Panc1 (cell line): ENCODE data around the gene GUSB. TPM values are rescaled to one million over a fixed set of nuclear protein-coding genes. Genes with fewer than 3 reads are reported as not detected.

Experiments
- ATAC-seq: fragments of 200-7000 bp; cut with Tn5 transposase; 2 replicates; pipeline ENCODE4 v1.9.1; 2020; ENCODE audit warnings: mild to moderate bottlenecking, moderate library complexity
- BruUV-seq: library from RNA; stranded (reverse); fragments of 400-500 nt; replicated peaks from 2 replicates; lab custom pipeline; 2021; lab: Mats Ljungman, UMichigan
- CTCF ChIA-PET: fragments of 300-600 bp; sonication (Branson Sonifier 250); formaldehyde crosslinking; loops from one replicate; lab custom pipeline; 2022; ENCODE audit warnings: antibody characterized with exemption; lab: Charles Lee
- POLR2A ChIA-PET: fragments of 300-600 bp; sonication (Branson Sonifier 250); formaldehyde crosslinking; loops from one replicate; lab custom pipeline; 2022; ENCODE audit warnings: antibody characterized with exemption; lab: Charles Lee
- DNase-seq: peaks from one replicate; pipeline ENCODE4 v3.0.0-alpha.2; 2010; ENCODE audit warnings: low read depth, low spot score
- H3K27ac ChIP-seq: 2 replicates; pipeline ENCODE4 v1.5.1; 2011; ENCODE audit warnings: mild to moderate bottlenecking, low read length, inconsistent platforms
- H3K27me3 ChIP-seq: fragments of 200-500 bp; sonication (Bioruptor generic); 2 replicates; pipeline ENCODE4 v1.6.0; 2014; ENCODE audit warnings: low read length, inconsistent platforms; ENCODE audit not compliant: control insufficient read depth, insufficient read depth
- H3K36me3 ChIP-seq: fragments of 200-500 bp; sonication (Bioruptor generic); 2 replicates; pipeline ENCODE4 v1.5.1; 2014; ENCODE audit warnings: inconsistent platforms, mild to moderate bottlenecking, low read length, moderate library complexity; ENCODE audit not compliant: control insufficient read depth, insufficient read depth
- H3K4me1 ChIP-seq: 2 replicates; pipeline ENCODE4 v1.5.1; 2011; ENCODE audit warnings: inconsistent platforms, mild to moderate bottlenecking, low read length, moderate library complexity; ENCODE audit not compliant: control insufficient read depth, insufficient read depth
- H3K4me3 ChIP-seq, 2 experiments: 2 replicates each; pipeline ENCODE4 v1.5.1; 2011 to 2012; ENCODE audit warnings: low read depth in 2 of 2, low read length in 2 of 2, mild to moderate bottlenecking in 2 of 2, inconsistent platforms in 1 of 2, moderate library complexity in 1 of 2
- H3K9me3 ChIP-seq: fragments of 200-500 bp; sonication (Bioruptor generic); 2 replicates; pipeline ENCODE4 v1.5.1; 2014; ENCODE audit warnings: low read depth, mild to moderate bottlenecking, inconsistent platforms, low read length, moderate library complexity; ENCODE audit not compliant: control insufficient read depth, insufficient read depth
- POLR2AphosphoS5 ChIP-seq: IDR thresholded peaks from 2 replicates; pipeline ENCODE4 v1.6.1; 2012; ENCODE audit warnings: mild to moderate bottlenecking, low read depth, low read length, moderate library complexity
- SIN3A ChIP-seq: IDR thresholded peaks from 2 replicates; pipeline ENCODE4 v1.6.1; 2012; ENCODE audit warnings: low read depth, mild to moderate bottlenecking, low read length, moderate library complexity, borderline replicate concordance; ENCODE audit not compliant: insufficient read depth
- TCF7L2 ChIP-seq: IDR thresholded peaks from 2 replicates; pipeline ENCODE4 v1.6.1; 2011; ENCODE audit warnings: mild to moderate bottlenecking, low read depth, low read length, inconsistent platforms
- in situ Hi-C: cut with HindIII; loops from 2 replicates; pipeline ENCODE4 v1.10.0; 2016; ENCODE audit warnings: low sequenced_read_pairs, low pct_unique_long_range_greater_than_20kb
- intact Hi-C: fragments of 100-400 bp; cut with micrococcal nuclease; formaldehyde crosslinking; loops from one replicate; pipeline ENCODE4 v1.10.0; 2022; ENCODE audit not compliant: unreplicated experiment
- total RNA-seq: library from RNA; stranded (reverse); gene quantifications from one replicate; pipeline ENCODE4 v1.2.1, GENCODE V29; 2021; ENCODE audit not compliant: unreplicated experiment
- TF ChIP-seq, protein P1 (sequence below), 2 experiments: IDR thresholded peaks; 2 replicates each; pipeline ENCODE4 v1.6.1; 2011 to 2012; ENCODE audit warnings: low read depth in 2 of 2, control low read depth in 1 of 2, low read length in 1 of 2, mild to moderate bottlenecking in 1 of 2, moderate library complexity in 1 of 2; ENCODE audit not compliant: insufficient read depth in 1 of 2
- TF ChIP-seq, protein P2 (sequence below): fragments of 450-650 bp; IDR thresholded peaks from 2 replicates; pipeline ENCODE4 v1.5.1; 2017; ENCODE audit warnings: mild to moderate bottlenecking

GUSB gene
- total RNA-seq, 1 experiment from 2014 or later, result 47.4 TPM

- H3K4me3 ChIP-seq, result no peak overlapping the region
- H3K27ac ChIP-seq, result no peak overlapping the region
- in situ Hi-C loops (no loop called here), intact Hi-C loops (no loop called here)
- ATAC-seq (no peak), DNase-seq (no peak)
- no peaks in the 10 kb centered on the region for H3K9me3 ChIP-seq
- TF ChIP-seq, protein P1, sequence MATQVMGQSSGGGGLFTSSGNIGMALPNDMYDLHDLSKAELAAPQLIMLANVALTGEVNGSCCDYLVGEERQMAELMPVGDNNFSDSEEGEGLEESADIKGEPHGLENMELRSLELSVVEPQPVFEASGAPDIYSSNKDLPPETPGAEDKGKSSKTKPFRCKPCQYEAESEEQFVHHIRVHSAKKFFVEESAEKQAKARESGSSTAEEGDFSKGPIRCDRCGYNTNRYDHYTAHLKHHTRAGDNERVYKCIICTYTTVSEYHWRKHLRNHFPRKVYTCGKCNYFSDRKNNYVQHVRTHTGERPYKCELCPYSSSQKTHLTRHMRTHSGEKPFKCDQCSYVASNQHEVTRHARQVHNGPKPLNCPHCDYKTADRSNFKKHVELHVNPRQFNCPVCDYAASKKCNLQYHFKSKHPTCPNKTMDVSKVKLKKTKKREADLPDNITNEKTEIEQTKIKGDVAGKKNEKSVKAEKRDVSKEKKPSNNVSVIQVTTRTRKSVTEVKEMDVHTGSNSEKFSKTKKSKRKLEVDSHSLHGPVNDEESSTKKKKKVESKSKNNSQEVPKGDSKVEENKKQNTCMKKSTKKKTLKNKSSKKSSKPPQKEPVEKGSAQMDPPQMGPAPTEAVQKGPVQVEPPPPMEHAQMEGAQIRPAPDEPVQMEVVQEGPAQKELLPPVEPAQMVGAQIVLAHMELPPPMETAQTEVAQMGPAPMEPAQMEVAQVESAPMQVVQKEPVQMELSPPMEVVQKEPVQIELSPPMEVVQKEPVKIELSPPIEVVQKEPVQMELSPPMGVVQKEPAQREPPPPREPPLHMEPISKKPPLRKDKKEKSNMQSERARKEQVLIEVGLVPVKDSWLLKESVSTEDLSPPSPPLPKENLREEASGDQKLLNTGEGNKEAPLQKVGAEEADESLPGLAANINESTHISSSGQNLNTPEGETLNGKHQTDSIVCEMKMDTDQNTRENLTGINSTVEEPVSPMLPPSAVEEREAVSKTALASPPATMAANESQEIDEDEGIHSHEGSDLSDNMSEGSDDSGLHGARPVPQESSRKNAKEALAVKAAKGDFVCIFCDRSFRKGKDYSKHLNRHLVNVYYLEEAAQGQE (IDR thresholded peaks at IDR 0.05; ENCODE audit: insufficient read depth in 1 of 2, low read depth in 2 of 2, low read length in 1 of 2), result no peak
- TF ChIP-seq SIN3A, result no peak
- BruUV-seq, result no TSS peak
- ChIA-PET CTCF (interaction anchor here (0.6 kb wide), 1 partner anchor 33 kb away, joined by 3 read pairs; no protein-coding TSS in a partner anchor), POLR2A (no interaction called here)
- H3K27me3 ChIP-seq, result no peaks in the 10 kb centered on the region
- no peaks in the 10 kb centered on the region for H3K36me3 ChIP-seq
- H3K4me1 ChIP-seq, result peaks cover 10% of the 10 kb centered on the region
Observed at GRCh38 chr7:65983965-65984658, 2.1 kb upstream of the GUSB start.

DNA sequence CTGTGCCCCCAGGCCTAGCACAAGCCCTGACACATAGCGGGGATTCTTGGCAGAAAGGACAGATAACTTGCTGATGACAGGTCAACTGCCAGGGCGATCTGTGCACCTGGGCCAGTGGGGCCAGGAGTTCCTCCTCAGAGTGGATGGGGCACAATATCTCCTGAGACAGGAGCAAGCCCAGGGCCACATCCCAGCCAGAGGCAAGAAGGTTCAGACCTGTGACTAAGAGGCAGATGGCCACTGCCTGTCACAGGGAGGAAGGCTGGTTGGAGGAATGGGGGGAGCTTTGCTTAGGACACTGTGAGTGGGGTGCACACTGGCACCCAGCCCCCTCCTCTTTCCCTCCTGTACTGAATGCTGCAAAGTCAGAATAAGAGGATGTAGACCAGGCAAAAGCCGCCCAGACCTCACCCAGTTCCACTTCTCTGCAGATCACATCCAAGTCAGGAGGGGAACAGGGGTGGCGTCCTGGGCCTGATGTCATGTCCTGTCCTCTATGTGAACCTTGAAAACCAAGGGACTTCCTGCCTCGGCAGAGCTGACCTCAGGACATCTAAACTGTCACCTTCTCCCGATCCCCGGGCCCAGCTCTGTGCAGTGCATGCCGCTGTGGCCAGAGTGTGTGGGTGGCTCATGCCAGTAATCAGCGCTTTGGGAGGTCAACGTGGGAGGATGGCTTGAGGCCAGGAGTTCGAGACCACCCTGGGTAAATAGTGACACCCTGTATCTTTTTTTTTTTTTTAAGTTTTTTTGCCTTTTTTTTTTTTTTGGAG lies 1.3 kb downstream of the GUSB start:
- ChIA-PET CTCF (no interaction called here), POLR2A (interaction anchor here (0.6 to 0.7 kb wide), 3 partner anchors 29 to 759 kb away, joined by 6 to 13 read pairs (median 11); no protein-coding TSS in a partner anchor)
- intact Hi-C loops, result no loop called here
- Histone ChIP-seq H3K4me1 (peaks cover 10% of the 10 kb centered on the region), H3K27me3 (no peaks in the 10 kb centered on the region), H3K9me3 (no peaks in the 10 kb centered on the region), H3K27ac (peak overlapping the region; percentile 18; the same call in 1 of the 2 replicates), H3K4me3 (peak overlapping the region; percentile 73 to 82), H3K36me3 (no peaks in the 10 kb centered on the region)
- no peak for DNase-seq
- ATAC-seq, result no peak; the same call in 1 of the 2 replicates
- TF ChIP-seq TCF7L2, result no peak
- no peak for TF ChIP-seq SIN3A
- TF ChIP-seq POLR2AphosphoS5, result no peak
- TF ChIP-seq, protein P1 (IDR thresholded peaks at IDR 0.05; ENCODE audit: insufficient read depth in 1 of 2, low read depth in 2 of 2, low read length in 1 of 2), result no peak
- TF ChIP-seq, protein P2, sequence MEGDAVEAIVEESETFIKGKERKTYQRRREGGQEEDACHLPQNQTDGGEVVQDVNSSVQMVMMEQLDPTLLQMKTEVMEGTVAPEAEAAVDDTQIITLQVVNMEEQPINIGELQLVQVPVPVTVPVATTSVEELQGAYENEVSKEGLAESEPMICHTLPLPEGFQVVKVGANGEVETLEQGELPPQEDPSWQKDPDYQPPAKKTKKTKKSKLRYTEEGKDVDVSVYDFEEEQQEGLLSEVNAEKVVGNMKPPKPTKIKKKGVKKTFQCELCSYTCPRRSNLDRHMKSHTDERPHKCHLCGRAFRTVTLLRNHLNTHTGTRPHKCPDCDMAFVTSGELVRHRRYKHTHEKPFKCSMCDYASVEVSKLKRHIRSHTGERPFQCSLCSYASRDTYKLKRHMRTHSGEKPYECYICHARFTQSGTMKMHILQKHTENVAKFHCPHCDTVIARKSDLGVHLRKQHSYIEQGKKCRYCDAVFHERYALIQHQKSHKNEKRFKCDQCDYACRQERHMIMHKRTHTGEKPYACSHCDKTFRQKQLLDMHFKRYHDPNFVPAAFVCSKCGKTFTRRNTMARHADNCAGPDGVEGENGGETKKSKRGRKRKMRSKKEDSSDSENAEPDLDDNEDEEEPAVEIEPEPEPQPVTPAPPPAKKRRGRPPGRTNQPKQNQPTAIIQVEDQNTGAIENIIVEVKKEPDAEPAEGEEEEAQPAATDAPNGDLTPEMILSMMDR, result no peak
- in situ Hi-C loops, result no loop called here
- BruUV-seq, result no TSS peak
